Thoracic aorta endothelial cell (primary cell): ENCODE results near the gene CACHD1. TPM values are rescaled to one million over a fixed set of nuclear protein-coding genes. Genes with fewer than 3 reads are reported as not detected.

ENCODE experiments used
- small RNA-seq: library from RNA; depleted of rRNA; stranded (forward); fragments of <200 nt; gene quantifications from one replicate; pipeline ENCODE3, GENCODE V24; 2012
- total RNA-seq: library from RNA; depleted of rRNA; stranded (reverse); fragments of >200 nt; gene quantifications from 2 replicates; pipeline ENCODE4 v1.2.3, GENCODE V29; 2012

The CACHD1 gene
- total RNA-seq = 5.7 and 11.1 TPM in 2 replicates

GRCh38 chr1:64469977-64470664 is at the start of gene CACHD1:
CACHD1 (plus strand) TSS chr1:64470129; CDS start chr1:64470745, 616 bp downstream.

Small RNAs within 50 kb of the gene (small RNA-seq; reads per million reads assigned to genes)
- not detected for gene MIR4794
